ENCODE measurements around the gene TBCD. TPM values are rescaled to one million over a fixed set of nuclear protein-coding genes. Genes with fewer than 3 reads are reported as not detected.
A peak's percentile ranks its signal among the peaks of the same experiment; 100 is the strongest.
"Not testable (repeated sequence)": the region's sequence is repeated elsewhere in the genome, so short reads cannot be mapped to it uniquely, and the experiment has no call there.

The TBCD gene
- total RNA-seq, 1 donor from 2014 or later: 31.8 TPM

DNA sequence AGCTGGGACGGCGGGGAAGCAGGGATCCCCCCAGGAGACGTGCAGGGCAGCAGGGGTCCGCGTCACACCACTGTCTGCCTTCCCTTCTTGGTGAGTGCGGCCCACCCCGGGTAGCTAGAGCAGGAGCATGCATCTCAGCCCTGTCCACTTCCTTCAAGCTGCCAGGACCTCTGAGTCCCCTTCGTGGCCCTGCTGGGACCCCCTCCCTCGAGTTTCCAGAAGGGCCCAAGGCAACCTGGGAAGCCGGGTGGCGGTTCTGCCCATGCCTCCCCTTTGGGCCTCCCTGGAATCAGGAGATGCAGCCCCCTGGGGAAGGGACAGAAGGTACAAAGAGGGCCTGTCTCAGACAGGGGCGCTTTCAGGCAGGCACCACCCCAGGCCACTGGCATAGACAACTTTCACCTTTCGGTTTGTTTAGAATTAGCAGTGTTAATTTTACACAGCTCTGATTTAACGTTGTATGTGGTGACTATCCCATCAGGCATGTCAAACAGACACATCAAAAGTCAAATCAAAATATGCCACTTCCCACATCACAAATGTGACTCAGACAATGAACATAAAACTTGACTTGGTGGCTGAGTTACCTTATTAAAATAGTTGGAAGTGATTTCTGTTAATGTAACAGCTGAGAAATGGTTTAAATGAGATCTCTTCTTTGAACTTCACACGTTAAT, 233.0 kb downstream of the TBCD start:
- Histone ChIP-seq H3K4me1 (ENCODE audit: insufficient read depth, low read length) (peaks cover 10% of the 10 kb centered on the region), H3K36me3 (ENCODE audit: insufficient read depth, low read length) (no peaks in the 10 kb centered on the region), H4K20me1 (ENCODE audit: insufficient read depth, low read length) (no peaks in the 10 kb centered on the region), H3K4me2 (ENCODE audit: low read length) (no peak overlapping the region), H3K27ac (ENCODE audit: low read depth, low read length) (no peak overlapping the region), H3K9ac (ENCODE audit: low read length) (no peak overlapping the region), H3K4me3 (ENCODE audit: insufficient read depth, low read depth, low read length) (no peak overlapping the region), H3K27me3 (ENCODE audit: insufficient read depth, low read length) (no peaks in the 10 kb centered on the region), H3K9me3 (ENCODE audit: insufficient read depth, low read depth, low read length) (no peaks in the 10 kb centered on the region), H2AFZ (ENCODE audit: low read depth, low read length) (no peak overlapping the region), H3K79me2 (ENCODE audit: insufficient read depth, low read length) (no peaks in the 10 kb centered on the region)
- peaks cover 14% of the 10 kb centered on the region for H3K4me1 Mint-ChIP-seq (ENCODE audit: low read depth, unreplicated experiment)
- peaks cover 4% of the 10 kb centered on the region for H3K27me3 Mint-ChIP-seq (ENCODE audit: low read depth, unreplicated experiment)
- no peak for DNase-seq (ENCODE audit: low read depth)
- H3K36me3 Mint-ChIP-seq (ENCODE audit: low read depth, unreplicated experiment): peaks cover 5% of the 10 kb centered on the region
- H3K4me3 Mint-ChIP-seq (ENCODE audit: unreplicated experiment): no peak overlapping the region
- FAIRE-seq: no peak
- peaks cover 9% of the 10 kb centered on the region for H3K9me3 Mint-ChIP-seq (ENCODE audit: unreplicated experiment)
- TF ChIP-seq EZH2 (IDR thresholded peaks at IDR 0.05; ENCODE audit: insufficient read depth, low read length): no peak
- TF ChIP-seq, protein P1, sequence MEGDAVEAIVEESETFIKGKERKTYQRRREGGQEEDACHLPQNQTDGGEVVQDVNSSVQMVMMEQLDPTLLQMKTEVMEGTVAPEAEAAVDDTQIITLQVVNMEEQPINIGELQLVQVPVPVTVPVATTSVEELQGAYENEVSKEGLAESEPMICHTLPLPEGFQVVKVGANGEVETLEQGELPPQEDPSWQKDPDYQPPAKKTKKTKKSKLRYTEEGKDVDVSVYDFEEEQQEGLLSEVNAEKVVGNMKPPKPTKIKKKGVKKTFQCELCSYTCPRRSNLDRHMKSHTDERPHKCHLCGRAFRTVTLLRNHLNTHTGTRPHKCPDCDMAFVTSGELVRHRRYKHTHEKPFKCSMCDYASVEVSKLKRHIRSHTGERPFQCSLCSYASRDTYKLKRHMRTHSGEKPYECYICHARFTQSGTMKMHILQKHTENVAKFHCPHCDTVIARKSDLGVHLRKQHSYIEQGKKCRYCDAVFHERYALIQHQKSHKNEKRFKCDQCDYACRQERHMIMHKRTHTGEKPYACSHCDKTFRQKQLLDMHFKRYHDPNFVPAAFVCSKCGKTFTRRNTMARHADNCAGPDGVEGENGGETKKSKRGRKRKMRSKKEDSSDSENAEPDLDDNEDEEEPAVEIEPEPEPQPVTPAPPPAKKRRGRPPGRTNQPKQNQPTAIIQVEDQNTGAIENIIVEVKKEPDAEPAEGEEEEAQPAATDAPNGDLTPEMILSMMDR (IDR thresholded peaks at IDR 0.05; ENCODE audit: insufficient read depth, low read depth, low read length): no peak
- no peak overlapping the region for H3K27ac Mint-ChIP-seq (ENCODE audit: unreplicated experiment)

DNA sequence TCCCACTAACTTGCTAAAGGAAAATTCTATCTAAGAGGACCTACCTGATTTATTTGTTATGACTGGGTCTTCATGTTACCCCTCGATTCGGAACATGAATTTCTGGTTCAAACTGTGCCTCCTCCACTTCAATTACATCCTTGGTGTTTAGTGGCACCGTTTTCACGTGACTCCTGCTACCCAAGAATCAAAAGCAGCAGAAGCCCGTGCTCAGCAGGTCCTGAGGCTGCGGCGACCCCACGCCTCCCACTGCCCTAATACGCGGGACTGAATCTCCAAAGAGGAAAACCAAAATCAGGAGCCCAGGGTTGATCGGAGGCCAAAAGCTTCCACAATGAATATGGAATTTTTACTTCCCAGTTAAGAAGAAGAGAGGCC, 233.6 kb downstream of the TBCD start:
- Mint-ChIP-seq H3K27ac (ENCODE audit: unreplicated experiment) (no peak overlapping the region), H3K27me3 (ENCODE audit: low read depth, unreplicated experiment) (peaks cover 4% of the 10 kb centered on the region), H3K4me3 (ENCODE audit: unreplicated experiment) (no peak overlapping the region), H3K4me1 (ENCODE audit: low read depth, unreplicated experiment) (peaks cover 14% of the 10 kb centered on the region), H3K36me3 (ENCODE audit: low read depth, unreplicated experiment) (peaks cover 5% of the 10 kb centered on the region), H3K9me3 (ENCODE audit: unreplicated experiment) (peaks cover 9% of the 10 kb centered on the region)
- no peaks in the 10 kb centered on the region for H4K20me1 ChIP-seq (ENCODE audit: insufficient read depth, low read length)
- no peak for FAIRE-seq
- H3K9me3 ChIP-seq (ENCODE audit: insufficient read depth, low read depth, low read length): no peaks in the 10 kb centered on the region
- H3K4me1 ChIP-seq (ENCODE audit: insufficient read depth, low read length): peaks cover 10% of the 10 kb centered on the region
- no peak for TF ChIP-seq EZH2 (IDR thresholded peaks at IDR 0.05; ENCODE audit: insufficient read depth, low read length)
- TF ChIP-seq, protein P1 (IDR thresholded peaks at IDR 0.05; ENCODE audit: insufficient read depth, low read depth, low read length): no peak
- H3K27ac ChIP-seq (ENCODE audit: low read depth, low read length): no peak overlapping the region
- no peak overlapping the region for H3K4me3 ChIP-seq (ENCODE audit: insufficient read depth, low read depth, low read length)
- H3K36me3 ChIP-seq (ENCODE audit: insufficient read depth, low read length): no peaks in the 10 kb centered on the region
- no peaks in the 10 kb centered on the region for H3K79me2 ChIP-seq (ENCODE audit: insufficient read depth, low read length)
- peak overlapping the region; percentile 56 for H3K4me2 ChIP-seq (ENCODE audit: low read length)
- no peaks in the 10 kb centered on the region for H3K27me3 ChIP-seq (ENCODE audit: insufficient read depth, low read length)
- DNase-seq (ENCODE audit: low read depth): no peak
- no peak overlapping the region for H2AFZ ChIP-seq (ENCODE audit: low read depth, low read length)
- H3K9ac ChIP-seq (ENCODE audit: low read length): peak overlapping the region; percentile 5

DNA sequence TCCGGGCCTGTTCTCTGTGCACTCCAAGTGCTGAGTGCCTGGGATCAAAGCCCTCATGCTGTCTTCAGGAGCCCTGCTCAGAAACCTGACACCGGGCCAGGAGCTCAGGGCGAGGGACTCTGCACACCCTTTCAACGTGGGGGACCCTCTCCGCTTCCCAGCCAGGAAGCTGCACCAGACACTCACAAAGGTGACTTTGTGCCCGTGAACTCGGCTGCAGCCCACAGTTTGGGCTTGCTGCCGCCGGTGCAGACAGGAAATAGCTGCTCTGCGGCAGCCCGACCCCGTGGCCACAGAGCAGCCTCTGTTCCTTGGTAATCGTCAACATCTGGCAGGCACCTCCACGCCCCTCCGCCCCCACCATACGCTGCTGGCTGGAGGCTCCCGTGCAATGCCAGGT, 234.1 kb downstream of the TBCD start:
- H3K27me3 ChIP-seq (ENCODE audit: insufficient read depth, low read length): no peaks in the 10 kb centered on the region
- no peak overlapping the region for H2AFZ ChIP-seq (ENCODE audit: low read depth, low read length)
- H3K4me1 ChIP-seq (ENCODE audit: insufficient read depth, low read length): peaks cover 10% of the 10 kb centered on the region
- Mint-ChIP-seq H3K9me3 (ENCODE audit: unreplicated experiment) (peaks cover 9% of the 10 kb centered on the region), H3K4me1 (ENCODE audit: low read depth, unreplicated experiment) (peaks cover 14% of the 10 kb centered on the region), H3K4me3 (ENCODE audit: unreplicated experiment) (no peak overlapping the region), H3K27ac (ENCODE audit: unreplicated experiment) (peak overlapping the region; percentile 34), H3K36me3 (ENCODE audit: low read depth, unreplicated experiment) (peaks cover 5% of the 10 kb centered on the region), H3K27me3 (ENCODE audit: low read depth, unreplicated experiment) (peaks cover 4% of the 10 kb centered on the region)
- H3K9ac ChIP-seq (ENCODE audit: low read length): peak overlapping the region; percentile 5
- DNase-seq (ENCODE audit: low read depth) (peak; percentile 46), FAIRE-seq (no peak)
- no peak overlapping the region for H3K4me3 ChIP-seq (ENCODE audit: insufficient read depth, low read depth, low read length)
- no peaks in the 10 kb centered on the region for H3K36me3 ChIP-seq (ENCODE audit: insufficient read depth, low read length)
- H3K79me2 ChIP-seq (ENCODE audit: insufficient read depth, low read length): no peaks in the 10 kb centered on the region
- TF ChIP-seq EZH2 (IDR thresholded peaks at IDR 0.05; ENCODE audit: insufficient read depth, low read length): no peak
- TF ChIP-seq, protein P1 (IDR thresholded peaks at IDR 0.05; ENCODE audit: insufficient read depth, low read depth, low read length): no peak
- no peak overlapping the region for H3K27ac ChIP-seq (ENCODE audit: low read depth, low read length)
- H3K9me3 ChIP-seq (ENCODE audit: insufficient read depth, low read depth, low read length): no peaks in the 10 kb centered on the region
- H3K4me2 ChIP-seq (ENCODE audit: low read length): peak overlapping the region; percentile 56
- no peaks in the 10 kb centered on the region for H4K20me1 ChIP-seq (ENCODE audit: insufficient read depth, low read length)

DNA sequence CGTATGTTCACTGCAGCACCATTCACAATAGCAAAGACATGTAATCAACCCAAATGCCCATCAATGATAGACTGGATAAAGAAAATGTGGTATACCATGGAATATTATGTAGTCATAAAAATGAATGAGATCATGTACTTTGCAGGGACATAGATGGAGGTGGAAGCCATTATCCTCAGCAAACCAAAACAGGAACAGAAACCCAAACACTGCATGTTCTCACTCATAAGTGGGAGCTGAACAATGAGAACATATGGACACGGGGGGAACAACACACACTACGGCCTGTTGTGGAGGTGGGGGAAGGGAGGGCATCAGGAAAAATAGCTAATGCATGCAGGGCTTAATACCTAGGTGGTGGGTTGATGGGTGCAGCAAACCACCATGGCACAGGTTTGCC, 237.2 kb downstream of the TBCD start:
- Mint-ChIP-seq H3K4me1 (ENCODE audit: low read depth, unreplicated experiment) (peaks cover 14% of the 10 kb centered on the region), H3K9me3 (ENCODE audit: unreplicated experiment) (peaks cover 20% of the 10 kb centered on the region)
- H3K27me3 ChIP-seq (ENCODE audit: insufficient read depth, low read length); H3K27ac Mint-ChIP-seq (ENCODE audit: unreplicated experiment); H3K9ac ChIP-seq (ENCODE audit: low read length); H3K36me3 ChIP-seq (ENCODE audit: insufficient read depth, low read length); FAIRE-seq; H3K36me3 Mint-ChIP-seq (ENCODE audit: low read depth, unreplicated experiment); H3K4me3 ChIP-seq (ENCODE audit: insufficient read depth, low read depth, low read length); DNase-seq (ENCODE audit: low read depth); H3K9me3 ChIP-seq (ENCODE audit: insufficient read depth, low read depth, low read length); H4K20me1 ChIP-seq (ENCODE audit: insufficient read depth, low read length); H3K4me2 ChIP-seq (ENCODE audit: low read length); H3K27ac ChIP-seq (ENCODE audit: low read depth, low read length); H2AFZ ChIP-seq (ENCODE audit: low read depth, low read length); H3K4me3 Mint-ChIP-seq (ENCODE audit: unreplicated experiment); H3K27me3 Mint-ChIP-seq (ENCODE audit: low read depth, unreplicated experiment); H3K79me2 ChIP-seq (ENCODE audit: insufficient read depth, low read length): not testable (repeated sequence)
- H3K4me1 ChIP-seq (ENCODE audit: insufficient read depth, low read length): peaks cover 10% of the 10 kb centered on the region
